Epidermal melanocyte (primary cell): ENCODE data around the gene ZNF182.
"Not testable (repeated sequence)": the region's sequence is repeated elsewhere in the genome, so short reads cannot be mapped to it uniquely, and the experiment has no call there.

Source experiments
- DNase-seq: peaks from one replicate; pipeline ENCODE4 v3.0.0; 2011; ENCODE audit warnings: low spot score; ENCODE audit not compliant: insufficient read length

Gene ZNF182

GRCh38 chrX:48002319-48002718 is 1.5 kb downstream of the ZNF182 start:
- DNase-seq = no peak

- DNase-seq = no peak
These were observed 2.5 kb downstream of the ZNF182 start for GRCh38 chrX:48001260-48001659.

- no peak for DNase-seq
These were observed 11.1 kb downstream of the ZNF182 start for GRCh38 chrX:47992669-47993068.

DNA sequence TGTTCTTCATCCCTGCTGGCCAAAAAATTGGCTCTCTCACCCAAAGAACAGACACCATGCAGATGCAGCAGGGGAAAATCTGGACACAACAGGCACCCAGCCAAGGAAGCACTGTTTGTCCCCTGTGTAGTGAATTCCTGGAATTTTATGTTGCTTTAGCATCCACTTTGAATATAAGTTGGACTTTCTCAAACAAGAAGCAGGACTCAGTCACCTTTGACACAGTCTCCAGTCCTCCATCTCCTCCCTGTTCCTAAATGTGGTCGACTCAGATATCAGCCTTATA is 11.8 kb downstream of the ZNF182 start:
- DNase-seq = no peak

DNA sequence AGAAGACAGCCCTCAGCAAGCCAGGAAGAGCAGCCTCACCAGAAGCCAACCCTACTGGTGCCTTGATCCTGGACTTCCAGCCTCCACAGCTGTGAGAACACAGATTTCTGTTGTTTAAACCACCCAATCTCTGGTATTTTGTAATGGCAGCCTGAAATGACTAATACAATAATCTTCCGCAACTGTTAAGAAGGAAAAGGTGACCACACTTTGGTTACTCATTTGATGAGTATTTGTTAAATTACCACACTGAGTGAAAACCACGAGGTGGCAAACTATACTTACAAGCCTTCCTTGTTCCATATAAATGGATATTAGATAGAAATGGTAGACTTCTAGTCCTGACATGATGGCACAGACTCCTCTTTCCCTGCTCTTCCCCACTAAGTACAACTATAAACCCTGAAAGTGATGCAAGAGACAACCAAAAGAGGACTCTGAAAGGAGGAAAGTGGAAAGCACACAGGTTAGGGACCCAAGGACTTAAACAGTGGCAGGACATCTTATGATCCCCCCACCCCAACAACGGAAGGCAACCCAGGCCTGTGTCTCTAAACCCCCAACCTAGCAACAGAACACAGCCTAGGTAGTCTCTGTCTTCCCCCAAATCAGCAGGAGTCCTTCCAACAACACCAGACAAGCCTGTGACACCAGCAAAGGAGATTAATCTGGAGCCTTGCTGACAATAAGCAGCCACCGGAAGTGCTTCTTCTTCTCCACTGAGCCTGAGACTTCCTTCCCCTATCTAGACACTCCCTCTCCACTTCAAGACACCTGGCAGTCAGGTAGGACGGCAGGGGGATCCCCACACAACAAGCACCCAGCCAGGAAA is 12.3 kb downstream of the ZNF182 start:
- no peak for DNase-seq

DNA sequence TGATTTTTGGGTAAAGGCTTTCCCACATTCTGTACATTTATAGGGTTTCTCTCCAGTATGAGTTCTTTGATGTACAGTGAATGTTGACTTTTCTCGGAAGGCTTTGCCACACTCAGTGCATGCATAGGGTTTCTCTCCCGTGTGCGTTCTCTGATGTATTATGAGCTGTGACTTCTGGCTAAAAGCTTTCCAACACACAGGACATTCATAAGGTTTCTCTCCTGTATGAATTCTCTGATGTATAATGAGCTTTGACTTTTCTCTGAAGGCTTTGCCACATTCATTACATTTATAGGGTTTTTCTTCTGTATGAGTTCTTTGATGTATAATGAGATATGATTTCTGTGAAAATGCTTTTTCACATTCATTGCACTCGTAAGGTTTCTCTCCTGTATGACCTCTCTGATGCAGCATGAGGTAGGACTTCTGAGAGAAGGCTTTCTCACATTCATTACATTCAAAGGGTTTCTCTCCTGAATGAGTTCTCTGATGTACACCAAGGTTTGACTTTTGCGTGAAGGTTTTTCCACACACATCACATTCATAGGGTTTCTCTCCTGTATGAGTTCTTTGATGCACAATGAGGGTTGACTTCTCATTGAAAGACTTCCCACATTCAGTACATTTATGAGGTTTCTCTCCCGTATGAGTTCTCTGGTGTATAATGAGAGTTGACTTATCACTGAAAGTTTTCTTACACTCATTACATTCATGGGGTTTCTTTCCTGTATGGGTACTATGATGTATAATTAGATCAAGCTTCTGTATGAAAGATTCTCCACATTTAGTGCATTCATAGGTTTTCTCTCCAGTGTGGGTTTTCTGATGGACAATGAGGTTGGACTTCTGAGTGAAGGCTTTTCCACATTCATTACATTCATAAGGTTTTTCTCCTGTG is 27.3 kb downstream of the ZNF182 start:
- DNase-seq = no peak

GRCh38 chrX:47973235-47973634 is 30.6 kb downstream of the ZNF182 start:
- no peak for DNase-seq

GRCh38 chrX:47965526-47965925 is 38.3 kb downstream of the ZNF182 start:
- DNase-seq = not testable (repeated sequence)

DNA sequence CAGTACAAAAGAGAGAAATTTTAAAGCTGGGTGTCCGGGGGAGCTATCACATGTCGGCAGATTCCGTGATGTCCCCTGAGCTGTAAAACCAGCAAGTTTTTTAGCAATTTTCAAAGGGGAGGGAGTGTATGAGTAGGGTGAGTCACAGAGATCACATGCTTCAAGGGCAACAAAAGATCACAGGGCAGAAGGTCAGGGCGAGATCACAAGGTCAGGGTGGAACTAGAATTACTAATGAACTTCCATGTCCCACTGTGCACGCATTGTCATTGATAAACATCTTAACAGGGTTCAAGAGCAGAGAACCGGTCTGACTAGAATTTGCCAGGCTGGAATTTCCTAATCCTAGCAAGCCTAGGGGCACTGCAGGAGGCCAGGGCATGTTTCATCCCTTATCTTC is 42.0 kb downstream of the ZNF182 start:
- not testable (repeated sequence) for DNase-seq

- DNase-seq = no peak
These were observed 43.4 kb downstream of the ZNF182 start for GRCh38 chrX:47960406-47960805.

DNA sequence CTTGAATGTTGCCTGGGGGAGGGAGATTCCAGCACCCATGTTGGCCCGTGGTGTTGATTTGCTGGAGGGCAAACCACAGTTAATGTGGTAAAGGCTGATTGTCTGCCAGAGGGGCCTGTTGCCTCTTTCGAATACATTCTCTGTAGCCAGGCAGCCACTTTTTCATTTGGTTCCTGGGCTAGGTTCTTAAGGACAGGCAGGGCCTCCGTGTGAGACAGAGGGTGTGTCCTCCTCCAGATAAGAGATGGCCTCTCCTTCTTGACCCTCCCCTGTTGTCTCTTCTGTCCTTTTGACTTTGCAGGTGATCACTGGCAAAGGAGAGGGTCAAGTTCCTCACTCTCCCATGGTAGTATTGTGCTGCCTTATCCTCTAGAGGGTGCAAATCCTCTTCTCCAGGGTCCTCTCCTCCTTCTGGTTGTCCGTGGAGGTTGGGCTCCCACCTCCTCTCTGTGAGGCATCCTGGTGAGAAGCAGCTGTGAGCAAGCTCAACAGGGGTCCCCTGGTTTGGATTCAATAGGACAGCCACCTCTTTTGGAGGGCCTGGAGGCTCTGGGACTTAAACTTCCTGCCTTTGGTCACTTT is 44.9 kb downstream of the ZNF182 start:
- DNase-seq = no peak

DNA sequence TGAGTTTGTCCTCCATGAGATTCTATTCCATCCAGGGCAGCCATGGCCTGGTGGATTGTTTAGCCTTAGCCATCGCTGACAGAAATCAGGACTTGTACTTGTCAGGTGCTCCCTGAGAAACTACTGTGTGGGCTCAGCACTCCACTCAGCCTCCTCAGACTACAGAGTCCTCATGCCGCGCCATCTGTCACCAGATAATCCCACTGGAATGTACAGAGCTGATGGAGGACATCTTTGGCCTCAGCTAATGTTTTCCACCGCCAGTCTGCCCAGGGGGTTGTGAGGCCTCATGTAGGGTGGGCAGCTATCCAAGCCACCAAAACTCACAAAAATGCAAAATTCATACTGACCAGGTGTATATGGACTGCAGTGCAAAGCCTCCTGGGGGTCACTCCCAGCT is 45.6 kb downstream of the ZNF182 start:
- not testable (repeated sequence) for DNase-seq

GRCh38 chrX:47956016-47956415 is 47.8 kb downstream of the ZNF182 start:
- DNase-seq = no peak

- not testable (repeated sequence) for DNase-seq
These were observed 48.5 kb downstream of the ZNF182 start for GRCh38 chrX:47955295-47955694.

- no peak for DNase-seq
These were observed 62.4 kb downstream of the ZNF182 start for GRCh38 chrX:47941423-47941822.

- DNase-seq = no peak
These were observed 63.3 kb downstream of the ZNF182 start for GRCh38 chrX:47940448-47940847.

GRCh38 chrX:47936940-47937317 is 66.9 kb downstream of the ZNF182 start:
- no peak for DNase-seq

DNA sequence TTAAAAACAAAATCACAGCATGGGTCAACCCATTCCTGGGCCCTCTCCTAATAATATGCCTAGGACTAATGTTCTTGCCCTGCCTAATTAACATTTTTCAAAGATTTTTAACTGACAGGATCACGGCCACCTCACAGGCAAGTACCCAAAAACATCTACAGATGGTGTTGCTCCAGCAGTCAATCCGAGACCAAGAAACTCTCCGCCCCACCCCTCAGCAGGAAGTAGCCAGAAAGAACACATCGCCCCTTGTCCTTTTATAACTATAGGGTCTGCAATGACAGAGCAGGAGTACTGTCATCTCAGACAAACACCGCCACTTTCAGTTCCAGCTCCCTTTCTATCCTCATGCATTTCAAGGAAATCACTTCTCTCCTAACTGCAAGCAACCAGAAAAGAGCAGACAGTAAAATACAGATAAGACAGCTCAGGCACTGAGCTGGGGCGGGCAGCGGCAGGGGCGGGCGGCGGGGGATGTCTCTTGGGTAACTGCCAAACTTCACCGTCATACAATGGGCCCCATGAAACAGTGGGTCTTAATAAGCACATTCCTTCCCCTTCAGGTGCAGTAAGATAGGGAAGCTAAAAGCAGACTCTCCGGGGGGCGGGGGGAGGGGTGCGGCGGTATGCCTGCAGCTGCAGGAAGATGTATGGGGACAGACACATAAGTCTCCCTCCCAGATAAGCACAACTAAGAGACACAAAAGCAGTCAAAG is 67.4 kb downstream of the ZNF182 start:
- DNase-seq = no peak

DNA sequence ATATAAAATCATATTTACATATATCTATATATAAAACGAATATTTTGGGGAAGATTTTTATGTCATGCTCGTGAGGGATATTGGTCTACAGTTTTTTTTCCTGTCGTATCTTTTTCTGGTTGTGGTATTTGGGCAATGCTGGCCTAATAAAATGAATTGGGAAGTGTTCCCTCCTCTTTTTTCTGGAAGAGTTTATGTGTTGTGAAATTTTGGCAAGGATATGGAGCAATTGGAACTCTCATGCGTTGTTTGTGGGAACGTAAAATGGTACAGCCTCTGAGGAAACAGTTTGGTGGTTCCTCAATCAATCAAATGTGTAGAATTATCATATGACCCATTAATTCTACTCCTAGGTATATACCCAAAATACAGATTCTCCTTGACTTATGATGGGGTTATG is 69.8 kb downstream of the ZNF182 start:
- DNase-seq = no peak

DNA sequence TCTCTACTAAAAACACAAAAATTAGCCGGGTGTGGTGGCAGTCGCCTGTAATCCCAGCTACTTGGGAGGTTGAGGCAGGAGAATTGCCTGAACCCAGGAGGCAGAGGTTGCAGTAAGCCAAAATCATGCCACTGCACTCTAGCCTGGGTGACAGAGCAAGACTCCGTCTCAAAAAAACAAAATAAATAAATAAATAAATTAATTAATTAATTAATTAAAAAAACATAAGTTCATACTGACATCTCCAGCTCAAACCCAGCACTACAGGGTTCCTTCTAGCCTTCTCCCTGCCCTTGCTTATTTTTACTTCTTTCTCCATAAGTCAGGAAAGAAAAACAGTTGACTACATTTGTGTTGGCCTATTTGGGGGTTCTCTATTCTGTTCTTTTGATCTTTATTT is 71.8 kb downstream of the ZNF182 start:
- not testable (repeated sequence) for DNase-seq

- DNase-seq = no peak
These were observed 76.6 kb downstream of the ZNF182 start for GRCh38 chrX:47927212-47927611.
